RPMI8226 (cell line): Measurements from ENCODE around the gene KLF6.

ENCODE experiments used
- DNase-seq: peaks from one replicate; pipeline ENCODE4 v3.0.0-alpha.2; 2015

KLF6 gene

GRCh38 chr10:3786295-3787015 is 1.4 kb upstream of the KLF6 start:
- peak; percentile 9 for DNase-seq

GRCh38 chr10:3785851-3786271 is 852 bp upstream of the KLF6 start:
- DNase-seq, result peak; percentile 44

GRCh38 chr10:3785251-3785850 is 342 bp upstream of the KLF6 start:
- DNase-seq, result peak; percentile 98

GRCh38 chr10:3783682-3784432 is 1.2 kb downstream of the KLF6 start:
- peak; percentile 59 for DNase-seq

- DNase-seq, result peak; percentile 82
Observed at GRCh38 chr10:3783316-3783681, 1.7 kb downstream of the KLF6 start.

- peak; percentile 74 for DNase-seq
Observed at GRCh38 chr10:3782451-3783315, 2.3 kb downstream of the KLF6 start.

- peak; percentile 52 for DNase-seq
Observed at GRCh38 chr10:3782146-3782450, 2.9 kb downstream of the KLF6 start.

- DNase-seq, result peak; percentile 22
Observed at GRCh38 chr10:3781468-3782145, 3.4 kb downstream of the KLF6 start.

GRCh38 chr10:3780771-3781467 is 4.1 kb downstream of the KLF6 start:
- DNase-seq, result no peak

GRCh38 chr10:3780021-3780770 is 4.8 kb downstream of the KLF6 start:
- DNase-seq, result no peak

GRCh38 chr10:3779158-3779741 is 5.8 kb downstream of the KLF6 start:
- no peak for DNase-seq

GRCh38 chr10:3778692-3779157 is 6.3 kb downstream of the KLF6 start:
- no peak for DNase-seq

GRCh38 chr10:3777981-3778691 is 6.9 kb downstream of the KLF6 start:
- no peak for DNase-seq

GRCh38 chr10:3776796-3777571 is 8.0 kb downstream of the KLF6 start:
- no peak for DNase-seq

- no peak for DNase-seq
Observed at GRCh38 chr10:3775696-3776551, 9.1 kb downstream of the KLF6 start.

- DNase-seq, result no peak
Observed at GRCh38 chr10:3774814-3775695, 10.0 kb downstream of the KLF6 start.
